Measurements from ENCODE around the gene TNS2. TPM values are rescaled to one million over a fixed set of nuclear protein-coding genes. Genes with fewer than 3 reads are reported as not detected.

Gene TNS2
- total RNA-seq, 1 donor from 2014 or later, result 15.4 TPM

DNA sequence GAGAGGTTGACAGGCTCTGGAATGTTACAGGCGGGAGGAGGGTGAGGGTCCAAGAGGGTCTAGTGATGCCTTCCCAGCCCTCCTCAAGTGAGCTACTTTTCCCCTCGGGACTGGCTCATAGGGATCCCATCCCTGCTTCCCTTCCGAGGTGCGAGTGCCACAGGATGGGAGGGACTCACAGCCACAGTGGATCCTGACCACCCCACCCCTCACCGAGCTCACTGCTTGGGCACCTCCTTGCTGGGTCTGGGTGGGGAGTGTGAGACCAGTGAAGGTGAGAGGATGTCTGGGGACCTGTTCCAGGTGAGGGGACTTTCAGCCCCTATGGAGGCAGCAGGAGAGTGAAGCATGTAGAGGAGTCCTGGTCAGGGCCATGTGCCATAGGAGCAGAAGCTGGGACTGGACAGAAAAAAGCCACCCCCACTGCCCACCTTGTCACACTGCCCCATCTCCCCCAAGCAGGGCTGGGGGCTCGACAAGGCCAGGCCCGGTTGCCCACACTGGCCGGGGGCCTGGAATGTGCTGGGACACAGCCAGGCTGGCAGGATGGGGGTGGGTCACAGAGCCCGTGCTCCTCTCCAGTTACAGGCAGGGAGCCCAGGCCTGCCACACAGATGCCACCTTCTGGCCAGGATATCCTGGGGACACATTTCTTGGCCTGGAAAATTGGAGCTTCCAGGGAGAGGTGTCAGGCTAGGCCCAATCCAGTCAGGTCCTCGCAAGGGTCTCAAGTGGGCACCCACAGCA lies 1.7 kb upstream of the TNS2 start:
- H3K9ac ChIP-seq (ENCODE audit: low read length), result peak overlapping the region; percentile 79
- H3K36me3 ChIP-seq (ENCODE audit: insufficient read depth, low read length), result peaks cover under 1% of the 10 kb centered on the region
- H3K27ac ChIP-seq (ENCODE audit: low read depth, low read length), result peak overlapping the region; percentile 85
- H3K36me3 Mint-ChIP-seq (ENCODE audit: low read depth, unreplicated experiment), result peaks cover 3% of the 10 kb centered on the region
- H3K4me1 Mint-ChIP-seq (ENCODE audit: low read depth, unreplicated experiment), result peaks cover 56% of the 10 kb centered on the region
- no peaks in the 10 kb centered on the region for H3K9me3 ChIP-seq (ENCODE audit: insufficient read depth, low read depth, low read length)
- TF ChIP-seq EZH2 (IDR thresholded peaks at IDR 0.05; ENCODE audit: insufficient read depth, low read length), result no peak
- DNase-seq (ENCODE audit: low read depth) (no peak), FAIRE-seq (no peak)
- peak overlapping the region; percentile 51 for H2AFZ ChIP-seq (ENCODE audit: low read depth, low read length)
- peaks cover 11% of the 10 kb centered on the region for H4K20me1 ChIP-seq (ENCODE audit: insufficient read depth, low read length)
- H3K4me2 ChIP-seq (ENCODE audit: low read length), result peak overlapping the region; percentile 94
- peaks cover 68% of the 10 kb centered on the region for H3K4me1 ChIP-seq (ENCODE audit: insufficient read depth, low read length)
- H3K27me3 Mint-ChIP-seq (ENCODE audit: low read depth, unreplicated experiment), result no peaks in the 10 kb centered on the region
- peaks cover 32% of the 10 kb centered on the region for H3K79me2 ChIP-seq (ENCODE audit: insufficient read depth, low read length)
- H3K9me3 Mint-ChIP-seq (ENCODE audit: unreplicated experiment), result peaks cover 3% of the 10 kb centered on the region
- H3K27ac Mint-ChIP-seq (ENCODE audit: unreplicated experiment), result peak overlapping the region; percentile 96
- H3K27me3 ChIP-seq (ENCODE audit: insufficient read depth, low read length), result no peaks in the 10 kb centered on the region
- H3K4me3 ChIP-seq (ENCODE audit: insufficient read depth, low read depth, low read length), result peak overlapping the region; percentile 49
- H3K4me3 Mint-ChIP-seq (ENCODE audit: unreplicated experiment), result peak overlapping the region; percentile 79

DNA sequence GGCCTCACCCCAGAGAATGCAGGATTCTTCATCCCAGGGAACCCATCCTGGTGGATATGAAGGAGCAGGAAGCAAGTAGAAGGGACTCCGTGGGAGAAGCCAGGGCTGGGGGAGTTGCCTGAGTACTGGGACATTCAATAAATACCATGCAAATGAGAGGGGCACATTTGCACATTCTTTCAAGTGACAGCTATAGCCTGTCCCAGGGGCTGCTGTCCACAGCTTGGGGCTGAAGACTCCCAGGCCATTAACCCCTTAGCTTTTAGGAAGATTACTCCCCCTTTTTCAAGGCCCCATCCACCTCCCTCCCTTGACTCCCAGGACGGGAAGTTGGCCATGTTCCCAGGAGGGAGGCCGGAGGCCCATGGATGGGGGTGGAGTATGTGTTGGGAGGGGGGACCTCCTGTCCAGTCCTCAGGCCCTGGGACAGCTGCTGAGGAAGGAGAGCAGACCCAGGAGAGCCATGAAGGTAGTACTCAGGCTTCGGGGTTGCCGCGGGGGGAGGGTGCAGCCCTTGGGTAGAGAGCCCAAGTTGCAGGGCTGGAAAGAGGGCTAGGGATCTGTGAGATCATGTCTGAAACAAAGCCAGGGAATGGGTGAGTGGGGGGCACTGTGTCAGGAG lies 974 bp upstream of the TNS2 start:
- Histone ChIP-seq H3K4me2 (ENCODE audit: low read length) (peak overlapping the region; percentile 94), H3K4me1 (ENCODE audit: insufficient read depth, low read length) (peaks cover 75% of the 10 kb centered on the region), H3K27me3 (ENCODE audit: insufficient read depth, low read length) (no peaks in the 10 kb centered on the region), H4K20me1 (ENCODE audit: insufficient read depth, low read length) (peaks cover 11% of the 10 kb centered on the region), H3K79me2 (ENCODE audit: insufficient read depth, low read length) (peaks cover 32% of the 10 kb centered on the region), H3K27ac (ENCODE audit: low read depth, low read length) (peak overlapping the region; percentile 85), H3K9me3 (ENCODE audit: insufficient read depth, low read depth, low read length) (no peaks in the 10 kb centered on the region), H2AFZ (ENCODE audit: low read depth, low read length) (no peak overlapping the region), H3K4me3 (ENCODE audit: insufficient read depth, low read depth, low read length) (no peak overlapping the region), H3K9ac (ENCODE audit: low read length) (peak overlapping the region; percentile 79), H3K36me3 (ENCODE audit: insufficient read depth, low read length) (no peaks in the 10 kb centered on the region)
- H3K27ac Mint-ChIP-seq (ENCODE audit: unreplicated experiment), result peak overlapping the region; percentile 77
- peak overlapping the region; percentile 79 for H3K4me3 Mint-ChIP-seq (ENCODE audit: unreplicated experiment)
- H3K4me1 Mint-ChIP-seq (ENCODE audit: low read depth, unreplicated experiment), result peaks cover 59% of the 10 kb centered on the region
- TF ChIP-seq EZH2 (IDR thresholded peaks at IDR 0.05; ENCODE audit: insufficient read depth, low read length), result no peak
- TF ChIP-seq, protein P1, sequence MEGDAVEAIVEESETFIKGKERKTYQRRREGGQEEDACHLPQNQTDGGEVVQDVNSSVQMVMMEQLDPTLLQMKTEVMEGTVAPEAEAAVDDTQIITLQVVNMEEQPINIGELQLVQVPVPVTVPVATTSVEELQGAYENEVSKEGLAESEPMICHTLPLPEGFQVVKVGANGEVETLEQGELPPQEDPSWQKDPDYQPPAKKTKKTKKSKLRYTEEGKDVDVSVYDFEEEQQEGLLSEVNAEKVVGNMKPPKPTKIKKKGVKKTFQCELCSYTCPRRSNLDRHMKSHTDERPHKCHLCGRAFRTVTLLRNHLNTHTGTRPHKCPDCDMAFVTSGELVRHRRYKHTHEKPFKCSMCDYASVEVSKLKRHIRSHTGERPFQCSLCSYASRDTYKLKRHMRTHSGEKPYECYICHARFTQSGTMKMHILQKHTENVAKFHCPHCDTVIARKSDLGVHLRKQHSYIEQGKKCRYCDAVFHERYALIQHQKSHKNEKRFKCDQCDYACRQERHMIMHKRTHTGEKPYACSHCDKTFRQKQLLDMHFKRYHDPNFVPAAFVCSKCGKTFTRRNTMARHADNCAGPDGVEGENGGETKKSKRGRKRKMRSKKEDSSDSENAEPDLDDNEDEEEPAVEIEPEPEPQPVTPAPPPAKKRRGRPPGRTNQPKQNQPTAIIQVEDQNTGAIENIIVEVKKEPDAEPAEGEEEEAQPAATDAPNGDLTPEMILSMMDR (IDR thresholded peaks at IDR 0.05; ENCODE audit: insufficient read depth, low read depth, low read length), result no peak
- peaks cover 3% of the 10 kb centered on the region for H3K9me3 Mint-ChIP-seq (ENCODE audit: unreplicated experiment)
- DNase-seq (ENCODE audit: low read depth) (no peak), FAIRE-seq (no peak)
- no peaks in the 10 kb centered on the region for H3K27me3 Mint-ChIP-seq (ENCODE audit: low read depth, unreplicated experiment)
- peaks cover 3% of the 10 kb centered on the region for H3K36me3 Mint-ChIP-seq (ENCODE audit: low read depth, unreplicated experiment)

DNA sequence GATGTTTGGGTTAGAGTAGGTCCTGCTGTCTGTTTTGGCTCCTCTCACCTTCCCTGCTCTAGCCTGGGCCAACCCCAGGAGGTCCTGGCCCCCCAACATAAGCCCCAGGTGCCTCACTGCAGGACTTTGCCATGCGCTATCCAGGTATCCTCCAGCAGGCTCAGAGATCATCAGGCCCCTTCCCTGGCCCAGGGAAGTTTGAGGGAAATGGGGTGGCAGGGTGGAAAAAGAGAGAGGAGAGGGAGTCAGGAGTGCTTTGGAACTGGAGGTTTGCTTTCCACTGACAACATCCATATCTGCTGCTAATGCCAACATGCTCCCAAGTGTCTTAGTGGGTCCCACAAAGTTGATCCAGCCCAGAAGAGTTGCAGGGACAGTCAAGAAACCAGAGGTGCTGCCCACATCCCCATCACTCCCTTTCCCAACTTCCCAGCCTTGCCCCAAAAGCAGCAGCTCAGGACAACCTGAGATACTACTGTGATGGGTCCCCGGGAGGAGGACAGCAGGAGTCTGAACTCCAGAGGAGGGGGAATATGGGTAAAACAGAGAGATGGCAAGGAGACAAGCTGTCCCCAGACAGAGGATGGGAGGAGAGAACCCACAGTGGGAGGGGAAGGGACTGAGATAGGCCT lies 677 bp downstream of the TNS2 start:
- H3K4me3 Mint-ChIP-seq (ENCODE audit: unreplicated experiment), result peak overlapping the region; percentile 74
- H3K27me3 Mint-ChIP-seq (ENCODE audit: low read depth, unreplicated experiment), result no peaks in the 10 kb centered on the region
- no peaks in the 10 kb centered on the region for H3K9me3 Mint-ChIP-seq (ENCODE audit: unreplicated experiment)
- Histone ChIP-seq H2AFZ (ENCODE audit: low read depth, low read length) (no peak overlapping the region), H3K4me2 (ENCODE audit: low read length) (peak overlapping the region; percentile 94), H3K4me1 (ENCODE audit: insufficient read depth, low read length) (peaks cover 77% of the 10 kb centered on the region), H3K9ac (ENCODE audit: low read length) (peak overlapping the region; percentile 79), H3K9me3 (ENCODE audit: insufficient read depth, low read depth, low read length) (no peaks in the 10 kb centered on the region), H4K20me1 (ENCODE audit: insufficient read depth, low read length) (peaks cover 11% of the 10 kb centered on the region), H3K27me3 (ENCODE audit: insufficient read depth, low read length) (no peaks in the 10 kb centered on the region), H3K79me2 (ENCODE audit: insufficient read depth, low read length) (peaks cover 32% of the 10 kb centered on the region), H3K36me3 (ENCODE audit: insufficient read depth, low read length) (no peaks in the 10 kb centered on the region), H3K4me3 (ENCODE audit: insufficient read depth, low read depth, low read length) (peak overlapping the region; percentile 54), H3K27ac (ENCODE audit: low read depth, low read length) (peak overlapping the region; percentile 27)
- DNase-seq (ENCODE audit: low read depth), result no peak
- TF ChIP-seq, protein P1 (IDR thresholded peaks at IDR 0.05; ENCODE audit: insufficient read depth, low read depth, low read length), result no peak
- no peak for TF ChIP-seq EZH2 (IDR thresholded peaks at IDR 0.05; ENCODE audit: insufficient read depth, low read length)
- peaks cover 2% of the 10 kb centered on the region for H3K36me3 Mint-ChIP-seq (ENCODE audit: low read depth, unreplicated experiment)
- H3K27ac Mint-ChIP-seq (ENCODE audit: unreplicated experiment), result no peak overlapping the region
- H3K4me1 Mint-ChIP-seq (ENCODE audit: low read depth, unreplicated experiment), result peaks cover 45% of the 10 kb centered on the region
- FAIRE-seq, result no peak

Data from astrocyte (in vitro differentiated cells and primary cell).